DMS79 (cell line): ENCODE results near the gene STIM1.
"Not testable (repeated sequence)": the region's sequence is repeated elsewhere in the genome, so short reads cannot be mapped to it uniquely, and the experiment has no call there.

Experiments used
- DNase-seq: peaks from one replicate; lab custom pipeline; 2025; lab: John Stamatoyannopoulos, UW

STIM1 gene

GRCh38 chr11:4115128-4115527 is 259.7 kb downstream of the STIM1 start:
- DNase-seq, result no peak

- DNase-seq, result no peak
Observed at GRCh38 chr11:4118107-4118506, 262.6 kb downstream of the STIM1 start.

GRCh38 chr11:4123218-4123617 is 267.8 kb downstream of the STIM1 start:
- DNase-seq, result no peak

DNA sequence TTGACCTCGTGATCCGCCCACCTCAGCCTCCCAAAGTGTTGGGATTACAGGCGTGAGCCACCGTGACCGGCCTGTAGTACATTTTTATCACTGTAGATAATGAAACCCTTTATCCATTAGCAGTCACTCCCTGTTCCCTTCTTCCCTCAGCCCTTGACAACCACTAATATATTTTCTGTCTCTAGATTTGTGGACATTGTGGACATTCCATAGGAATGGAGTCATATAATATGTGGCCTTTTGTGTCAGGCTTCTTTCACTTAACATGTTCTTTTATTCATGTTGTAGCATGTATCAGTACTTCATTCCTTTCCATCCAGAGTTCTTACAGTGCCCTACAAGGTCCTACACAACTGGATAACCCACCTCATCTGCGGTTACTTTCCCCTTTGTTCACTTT is 269.7 kb downstream of the STIM1 start:
- no peak for DNase-seq

- no peak for DNase-seq
Observed at GRCh38 chr11:4127357-4127756, 271.9 kb downstream of the STIM1 start.

DNA sequence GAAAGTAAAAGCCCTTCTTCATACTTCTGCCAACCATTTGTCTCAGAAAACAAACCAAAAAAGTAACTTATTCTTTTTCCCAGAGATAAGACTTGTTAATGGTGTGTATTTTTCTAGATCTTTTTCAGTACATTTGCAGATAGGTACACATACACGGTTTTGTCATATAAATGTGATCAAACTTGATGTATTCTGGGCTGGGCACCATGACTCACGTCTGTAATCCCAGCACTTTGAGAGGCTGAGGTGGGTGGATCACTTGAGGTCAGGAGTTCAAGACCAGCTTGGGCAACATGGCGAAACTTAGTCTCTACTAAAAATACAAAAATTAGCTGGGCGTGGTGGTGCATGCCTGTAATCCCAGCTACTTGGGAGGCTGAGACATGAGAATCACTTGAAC is 274.8 kb downstream of the STIM1 start:
- DNase-seq, result not testable (repeated sequence)

GRCh38 chr11:4134806-4135205 is 279.3 kb downstream of the STIM1 start:
- DNase-seq, result no peak

DNA sequence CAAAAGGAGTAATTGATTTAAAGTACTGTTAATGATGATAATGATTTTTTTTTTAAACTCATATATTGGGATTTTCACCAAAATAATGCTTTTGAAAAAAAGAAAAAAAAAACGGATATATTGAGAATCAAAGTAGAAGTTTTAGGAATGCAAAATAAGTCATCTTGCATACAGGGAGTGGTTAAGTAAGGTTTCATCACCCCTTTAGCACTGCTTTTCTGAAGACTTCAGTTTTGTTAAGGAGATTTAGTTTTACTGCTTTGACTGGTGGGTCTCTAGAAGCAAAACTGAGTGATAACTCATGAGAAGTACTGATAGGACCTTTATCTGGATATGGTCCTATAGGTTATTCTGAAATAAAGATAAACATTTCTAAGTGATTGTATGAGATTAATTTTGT is 283.0 kb downstream of the STIM1 start:
- DNase-seq, result no peak

GRCh38 chr11:4140067-4140636 is 284.7 kb downstream of the STIM1 start:
- no peak for DNase-seq
